DMS153 treated with DMSO at 0.1 percent for 48 hours (cell line): ENCODE measurements around the gene LPAR3.

Experiments
- DNase-seq: peaks from one replicate; lab custom pipeline; 2025; ENCODE audit not compliant: unreplicated experiment; lab: John Stamatoyannopoulos, UW

LPAR3 gene

DNA sequence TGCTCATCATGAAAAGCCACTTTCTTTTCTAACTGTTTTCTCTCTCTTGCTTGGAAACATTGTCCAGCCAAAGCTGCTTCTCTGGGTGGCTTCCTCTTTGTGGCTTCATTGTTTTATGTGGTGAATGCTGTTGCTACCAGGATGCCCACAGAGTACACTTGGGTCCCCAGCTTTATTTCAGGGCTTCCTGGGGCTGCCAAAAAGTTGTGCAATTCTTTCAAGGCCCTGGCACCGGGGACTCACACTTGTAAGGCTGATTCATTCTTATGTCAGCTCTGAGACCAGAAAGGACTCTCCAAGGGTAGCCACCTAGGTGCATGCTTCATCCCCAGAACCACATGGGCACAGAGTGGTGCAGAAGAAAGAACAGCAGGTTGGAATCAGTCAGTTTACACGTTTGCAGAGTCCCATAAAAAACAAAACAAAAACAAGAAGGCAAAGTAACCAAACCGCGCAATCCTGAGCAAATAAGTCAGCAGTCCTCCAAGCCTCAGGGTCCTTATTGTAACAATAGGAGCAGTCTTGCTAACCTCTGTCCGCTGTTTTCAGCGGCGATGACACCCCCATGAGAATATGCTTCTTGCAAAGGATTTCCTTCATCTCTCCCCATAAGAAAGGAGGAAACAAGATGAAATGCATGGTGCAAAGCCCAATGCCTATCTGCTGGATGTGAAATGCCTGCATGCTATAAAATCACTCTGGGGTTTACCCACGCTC, 112.8 kb downstream of the LPAR3 start:
- DNase-seq, result no peak

DNA sequence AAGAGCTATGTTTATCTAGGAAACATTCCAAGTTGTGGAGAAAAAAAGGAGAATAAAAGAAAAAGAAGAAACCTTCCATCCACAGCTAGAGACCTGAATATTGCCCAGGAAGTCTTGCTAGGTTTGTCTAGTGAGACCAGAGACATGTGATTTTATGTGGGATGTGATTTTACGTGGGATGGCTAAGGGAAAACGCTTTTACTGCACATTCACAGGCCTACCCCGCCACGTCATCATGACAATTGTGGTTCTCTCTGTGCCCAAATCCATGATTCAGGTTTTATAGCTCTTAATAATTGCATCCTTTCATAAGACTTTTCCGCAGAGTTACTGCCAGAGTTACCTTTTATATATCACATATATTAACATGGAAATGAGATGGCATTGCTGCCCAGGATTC, 116.4 kb downstream of the LPAR3 start:
- DNase-seq, result no peak

DNA sequence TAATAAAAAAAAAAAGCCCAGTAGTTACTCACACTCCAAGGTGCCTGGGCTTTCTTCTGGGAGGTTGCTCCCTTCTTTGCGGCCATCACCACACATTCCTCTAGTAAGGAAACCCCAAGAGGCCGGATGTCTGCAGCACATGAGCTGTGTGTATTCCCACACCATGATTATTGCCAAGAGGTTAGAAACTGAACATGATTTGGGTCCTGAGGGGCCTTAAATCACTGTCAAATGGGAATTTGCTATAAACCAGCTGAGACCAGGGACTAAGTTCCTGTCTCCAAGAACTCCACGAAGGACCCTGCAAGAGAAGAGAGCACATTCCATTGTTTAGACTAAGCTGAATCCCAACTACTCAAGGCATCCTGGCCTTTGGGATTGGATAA, 117.5 kb downstream of the LPAR3 start:
- no peak for DNase-seq

DNA sequence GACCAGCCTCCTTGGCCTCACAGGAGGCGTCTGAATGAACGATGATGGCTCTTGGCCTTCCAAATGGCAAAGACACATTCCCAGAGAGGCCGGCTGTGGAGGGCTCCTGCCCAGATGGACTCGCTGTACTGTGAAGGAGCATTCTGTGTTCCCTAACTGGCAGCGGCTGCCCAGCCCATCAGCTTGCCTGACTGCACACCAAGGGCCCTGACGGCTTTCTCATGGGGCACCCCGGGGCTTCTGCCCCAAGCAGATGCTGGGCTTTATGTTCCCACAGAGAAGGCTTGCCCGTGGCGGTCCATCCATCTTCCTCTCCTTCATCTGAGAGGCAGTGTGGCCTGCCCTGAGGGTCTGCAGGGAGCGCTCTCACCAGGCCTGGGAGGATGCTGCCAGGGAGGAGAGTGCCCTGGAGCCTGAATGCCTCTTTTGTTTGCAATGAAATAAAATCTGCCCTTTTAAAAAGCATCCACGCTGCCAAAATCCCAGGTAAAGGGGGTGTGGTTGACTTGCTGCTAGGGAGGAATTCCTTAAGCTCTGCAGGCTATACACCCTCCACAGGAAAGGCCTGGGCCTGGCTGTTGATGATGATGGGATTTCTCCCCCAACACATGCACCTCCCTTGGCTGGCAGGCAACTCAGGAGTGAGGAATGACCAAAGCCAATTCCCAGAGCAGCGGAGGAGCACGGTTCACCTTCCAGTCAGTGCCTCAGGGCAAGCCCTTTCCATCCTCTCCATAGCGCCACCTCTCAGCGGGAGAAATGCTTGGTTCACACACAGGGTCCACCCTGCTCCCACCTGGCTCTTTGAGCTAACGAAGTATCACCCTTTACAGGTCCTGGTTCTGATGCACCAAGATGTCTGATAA, 118.1 kb downstream of the LPAR3 start:
- DNase-seq, result no peak

DNA sequence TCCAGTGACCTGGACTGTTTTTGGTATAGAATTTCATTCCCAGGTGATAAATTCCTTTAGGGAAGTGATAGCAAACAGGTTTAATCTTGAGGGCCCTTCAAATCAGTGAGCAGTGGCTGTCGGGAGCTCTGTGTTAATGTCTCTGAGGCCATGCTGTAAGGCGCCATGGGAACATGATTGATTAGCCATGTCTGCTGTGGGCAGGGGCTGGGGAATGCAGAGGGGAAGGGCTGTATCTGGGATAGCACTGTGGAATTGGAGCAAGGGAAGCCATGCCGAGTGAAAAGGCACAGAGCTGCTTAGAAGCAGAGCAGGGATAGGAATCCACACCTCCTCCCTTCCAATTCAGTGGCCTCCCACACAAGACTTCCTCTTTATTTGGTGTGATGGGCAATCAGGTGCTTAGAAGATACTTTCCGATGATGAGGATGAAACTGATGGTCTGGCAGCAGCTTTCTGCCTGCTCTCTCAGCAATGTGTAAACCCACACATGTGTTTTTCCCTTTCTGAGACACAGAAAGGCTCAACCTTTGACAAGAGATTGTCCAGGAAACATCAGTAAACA, 119.0 kb downstream of the LPAR3 start:
- no peak for DNase-seq

DNA sequence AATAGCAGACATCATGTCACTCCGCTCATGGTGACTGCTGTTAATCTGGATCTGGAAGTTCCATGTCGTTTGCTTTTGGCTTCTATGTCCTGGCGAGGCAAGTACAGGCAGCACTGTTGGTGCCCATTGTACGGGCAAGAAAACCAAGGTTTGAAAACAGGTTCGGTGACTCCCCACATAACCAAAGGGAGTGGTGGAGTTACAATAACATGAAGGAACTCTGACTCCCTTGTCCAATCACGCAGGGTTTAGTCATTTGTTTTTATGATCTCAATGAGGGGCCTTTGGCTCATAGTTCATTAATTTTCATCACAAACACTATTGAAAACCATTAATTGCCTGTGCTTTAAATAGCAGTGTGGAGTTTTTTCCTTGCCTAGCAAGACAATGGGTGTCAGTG, 119.8 kb downstream of the LPAR3 start:
- DNase-seq, result no peak

DNA sequence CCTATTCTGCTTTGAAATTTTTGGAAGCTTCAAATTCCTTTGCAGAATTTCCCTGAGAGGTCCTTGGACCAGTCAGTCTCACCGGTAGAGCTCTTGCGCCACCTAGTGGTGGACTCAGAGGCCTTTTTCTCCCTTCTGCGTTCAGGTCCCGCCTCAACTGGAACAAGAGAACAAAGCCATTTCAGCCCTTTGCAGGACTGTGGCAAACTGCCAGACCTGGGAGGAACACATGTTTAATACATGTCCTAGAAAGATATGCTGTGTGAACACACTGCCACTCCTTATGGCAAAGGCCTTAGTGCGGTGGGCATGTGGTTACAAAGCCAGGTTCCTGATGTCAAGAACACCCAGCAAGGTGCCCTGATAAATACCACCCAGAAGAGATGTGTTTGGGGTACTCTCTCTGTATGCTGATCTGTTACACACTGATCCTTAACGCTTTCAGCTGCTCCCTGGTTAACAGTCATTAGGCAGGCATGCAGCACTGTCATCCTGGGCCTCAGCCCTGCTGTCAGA, 120.5 kb downstream of the LPAR3 start:
- peak; percentile 72 for DNase-seq

DNA sequence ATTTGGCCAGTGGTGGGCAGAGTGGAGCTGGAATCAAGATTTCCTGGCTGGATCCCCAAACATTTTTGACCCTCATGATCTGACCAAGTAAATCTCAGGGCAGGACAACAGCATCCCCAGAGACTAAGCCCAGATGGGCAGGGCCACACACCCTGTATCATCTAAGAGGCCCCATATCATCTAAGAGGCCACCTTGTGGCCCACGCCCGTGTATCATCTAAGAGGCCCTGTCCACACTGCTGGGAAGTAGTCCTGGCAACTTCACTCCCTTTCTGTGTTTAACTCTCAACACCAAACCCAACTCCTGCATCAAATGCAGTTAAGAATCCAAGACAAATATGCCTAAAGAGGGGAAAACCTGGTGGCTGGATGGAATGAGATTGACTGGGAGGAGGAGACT, 121.1 kb downstream of the LPAR3 start:
- DNase-seq, result no peak

DNA sequence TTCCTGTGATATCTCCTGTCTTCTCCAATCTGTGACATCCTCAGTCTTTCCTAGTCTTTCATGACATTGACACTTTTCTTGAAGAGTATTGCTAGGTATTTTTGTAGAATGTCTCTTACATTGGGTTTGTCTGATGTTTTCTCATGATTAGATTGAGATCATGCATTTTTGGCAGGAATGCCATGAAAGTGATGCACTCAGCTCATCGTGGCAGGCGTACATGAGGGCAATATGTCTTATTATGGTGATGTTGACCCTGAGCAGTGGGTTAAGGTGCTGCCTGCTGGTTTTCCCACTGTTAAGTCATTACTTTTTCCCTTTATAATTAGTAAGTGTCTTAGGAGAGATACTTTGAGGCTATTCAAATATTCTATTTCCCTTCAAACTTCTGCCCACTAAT, 122.5 kb downstream of the LPAR3 start:
- no peak for DNase-seq

DNA sequence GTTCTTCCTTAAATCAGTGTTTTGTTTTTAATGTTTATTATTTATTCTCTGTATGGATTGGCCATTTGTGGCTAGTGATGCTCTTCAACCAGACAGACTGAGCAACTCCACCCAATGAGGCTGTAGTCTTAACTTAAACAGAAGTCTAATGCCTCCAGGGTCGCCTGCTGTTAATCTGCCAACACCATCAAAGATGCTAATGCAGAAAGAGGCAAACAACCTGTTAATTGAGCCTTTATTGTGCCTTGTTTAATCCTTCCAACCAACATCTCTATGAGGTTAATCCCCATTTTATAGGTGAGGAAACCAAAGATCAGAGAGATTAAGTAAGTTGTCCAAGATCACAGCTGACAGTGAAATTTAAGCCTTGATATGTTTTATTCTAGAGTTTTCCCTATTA, 123.4 kb downstream of the LPAR3 start:
- DNase-seq, result no peak

DNA sequence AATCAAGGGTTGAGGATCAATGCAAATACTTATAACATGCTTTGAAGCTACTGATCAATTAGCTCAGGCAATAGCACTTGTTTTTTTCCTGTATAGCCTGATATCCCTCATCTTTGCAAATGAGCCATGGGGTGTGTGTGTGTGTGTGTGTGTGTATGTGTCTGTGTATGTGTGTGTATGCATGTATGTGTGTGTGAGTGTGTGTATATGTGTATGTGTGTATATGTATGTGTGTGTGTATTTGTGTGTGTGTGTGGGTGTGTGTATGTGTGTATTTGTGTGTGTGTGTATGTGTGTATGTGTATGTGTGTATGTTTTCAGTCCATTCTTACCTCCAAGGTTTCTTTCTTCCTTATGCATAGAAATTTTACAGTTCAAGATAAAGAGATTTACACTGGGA, 124.4 kb downstream of the LPAR3 start:
- DNase-seq, result no peak

DNA sequence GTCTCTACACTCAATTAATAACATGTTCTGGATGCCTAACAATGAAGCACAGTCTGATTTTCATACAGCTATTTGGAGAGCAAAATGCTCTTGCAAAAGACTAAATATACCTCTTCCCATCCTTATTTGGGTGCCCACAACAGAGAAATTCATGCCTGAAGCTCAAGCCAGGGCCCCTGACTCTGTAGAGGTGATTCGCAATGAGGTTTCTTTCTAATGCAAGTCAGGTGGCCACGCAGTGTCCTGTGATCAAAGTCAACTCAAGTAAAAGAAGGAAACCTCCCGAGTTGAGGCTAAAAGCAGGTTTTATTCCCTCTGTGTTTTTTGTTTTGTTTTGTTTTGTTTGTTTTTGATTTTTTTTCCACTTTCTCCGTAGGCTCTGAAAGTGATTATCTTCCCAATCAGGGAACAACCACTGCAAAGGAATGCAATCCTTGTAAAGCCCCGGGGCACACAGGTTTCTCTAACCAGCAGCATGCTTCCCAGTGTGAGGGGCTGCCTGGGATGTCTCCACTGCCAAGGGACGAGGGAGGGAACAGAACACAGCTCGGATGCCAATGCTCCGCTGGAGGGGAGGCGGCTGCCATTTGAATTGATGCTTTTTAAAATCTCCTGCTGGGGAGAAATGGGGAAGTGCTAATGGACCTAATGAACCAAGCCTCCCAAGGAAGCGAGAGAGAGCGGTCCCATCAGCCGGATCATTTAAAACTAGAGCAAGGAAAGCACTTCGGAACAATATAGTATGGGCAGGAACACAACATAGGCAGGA, 128.9 kb downstream of the LPAR3 start:
- no peak for DNase-seq

DNA sequence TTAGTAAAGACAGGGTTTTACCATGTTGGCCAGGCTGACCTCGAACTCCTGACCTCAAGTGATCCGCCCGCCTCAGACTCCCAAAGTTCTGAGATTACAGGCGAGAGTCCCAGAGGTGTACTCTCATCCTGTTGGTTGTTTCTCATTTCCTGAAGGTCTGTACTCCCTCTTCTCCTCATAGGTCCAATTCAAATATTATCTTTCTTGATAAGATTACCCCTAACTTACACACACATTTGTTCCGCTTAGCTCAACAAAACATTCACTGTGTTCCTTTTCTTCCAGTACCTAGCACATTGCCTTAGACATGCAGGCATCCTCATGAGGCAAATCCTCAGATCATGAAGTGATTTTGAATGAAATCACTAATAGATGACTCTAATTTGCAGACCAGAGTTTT, 130.3 kb downstream of the LPAR3 start:
- no peak for DNase-seq
